Astrocyte (in vitro differentiated cells and primary cell): ENCODE data around the gene KRT76. TPM values are rescaled to one million over a fixed set of nuclear protein-coding genes. Genes with fewer than 3 reads are reported as not detected.

Source experiments
- DNase-seq: peaks from one replicate; pipeline ENCODE4 v3.0.0-alpha.2; 2010; ENCODE audit warnings: low read depth
- FAIRE-seq: peaks from 2 replicates; lab custom pipeline; 2011; peaks lifted over from hg19 to GRCh38; lab: Jason Lieb, UNC
- H2AFZ ChIP-seq: 2 replicates; pipeline ENCODE4 v1.6.0; 2012; ENCODE audit warnings: low read depth, low read length, inconsistent platforms
- H3K27ac ChIP-seq: 2 replicates; pipeline ENCODE4 v1.5.1; 2011; ENCODE audit warnings: low read depth, low read length, inconsistent platforms
- H3K27me3 ChIP-seq: 2 replicates; pipeline ENCODE4 v1.6.0; 2011; ENCODE audit warnings: low read length, inconsistent platforms; ENCODE audit not compliant: insufficient read depth
- H3K36me3 ChIP-seq: 2 replicates; pipeline ENCODE4 v1.5.1; 2011; ENCODE audit warnings: low read length, inconsistent platforms; ENCODE audit not compliant: insufficient read depth
- H3K4me1 ChIP-seq: 2 replicates; pipeline ENCODE4 v1.5.1; 2011; ENCODE audit warnings: low read length, inconsistent platforms; ENCODE audit not compliant: insufficient read depth
- H3K4me2 ChIP-seq: 2 replicates; pipeline ENCODE4 v1.6.0; 2012; ENCODE audit warnings: low read length, inconsistent platforms
- H3K4me3 ChIP-seq: 2 replicates; pipeline ENCODE4 v1.5.1; 2011; ENCODE audit warnings: low read depth, mild to moderate bottlenecking, low read length, inconsistent platforms; ENCODE audit not compliant: insufficient read depth
- H3K79me2 ChIP-seq: 2 replicates; pipeline ENCODE4 v1.6.0; 2012; ENCODE audit warnings: mild to moderate bottlenecking, low read length, inconsistent platforms; ENCODE audit not compliant: insufficient read depth
- H3K9ac ChIP-seq: 2 replicates; pipeline ENCODE4 v1.6.0; 2012; ENCODE audit warnings: mild to moderate bottlenecking, low read length, inconsistent platforms
- H3K9me3 ChIP-seq: 2 replicates; pipeline ENCODE4 v1.5.1; 2012; ENCODE audit warnings: low read depth, mild to moderate bottlenecking, low read length, inconsistent platforms; ENCODE audit not compliant: insufficient read depth
- H4K20me1 ChIP-seq: 2 replicates; pipeline ENCODE4 v1.6.0; 2012; ENCODE audit warnings: low read length, inconsistent platforms; ENCODE audit not compliant: insufficient read depth
- H3K27ac Mint-ChIP-seq: one replicate; pipeline ENCODE4 v1.8.0; 2021; ENCODE audit warnings: mild to moderate bottlenecking, mixed read lengths; ENCODE audit not compliant: unreplicated experiment
- H3K27me3 Mint-ChIP-seq: one replicate; pipeline ENCODE4 v1.8.0; 2021; ENCODE audit warnings: low read depth, mixed read lengths; ENCODE audit not compliant: unreplicated experiment
- H3K36me3 Mint-ChIP-seq: one replicate; pipeline ENCODE4 v1.8.0; 2021; ENCODE audit warnings: low read depth, mixed read lengths; ENCODE audit not compliant: unreplicated experiment
- H3K4me1 Mint-ChIP-seq: one replicate; pipeline ENCODE4 v1.8.0; 2021; ENCODE audit warnings: low read depth, mixed read lengths; ENCODE audit not compliant: unreplicated experiment
- H3K4me3 Mint-ChIP-seq: one replicate; pipeline ENCODE4 v1.8.0; 2021; ENCODE audit warnings: mild to moderate bottlenecking, moderate library complexity, mixed read lengths; ENCODE audit not compliant: unreplicated experiment
- H3K9me3 Mint-ChIP-seq: one replicate; pipeline ENCODE4 v1.8.0; 2021; ENCODE audit warnings: mild to moderate bottlenecking, mixed read lengths; ENCODE audit not compliant: unreplicated experiment
- EZH2 ChIP-seq: IDR thresholded peaks from 2 replicates; pipeline ENCODE4 v1.6.1; 2012; ENCODE audit warnings: mild to moderate bottlenecking, low read length, inconsistent platforms; ENCODE audit not compliant: insufficient read depth
- total RNA-seq: library from RNA; stranded (reverse); gene quantifications from 2 replicates; pipeline ENCODE4 v1.2.1, GENCODE V29; 2021
- TF ChIP-seq, protein P1 (sequence below): IDR thresholded peaks from 2 replicates; pipeline ENCODE4 v1.5.1; 2011; ENCODE audit warnings: low read depth, mild to moderate bottlenecking, inconsistent platforms, low read length, moderate library complexity; ENCODE audit not compliant: insufficient read depth

Gene KRT76
- total RNA-seq, 1 donor from 2014 or later: not detected

DNA sequence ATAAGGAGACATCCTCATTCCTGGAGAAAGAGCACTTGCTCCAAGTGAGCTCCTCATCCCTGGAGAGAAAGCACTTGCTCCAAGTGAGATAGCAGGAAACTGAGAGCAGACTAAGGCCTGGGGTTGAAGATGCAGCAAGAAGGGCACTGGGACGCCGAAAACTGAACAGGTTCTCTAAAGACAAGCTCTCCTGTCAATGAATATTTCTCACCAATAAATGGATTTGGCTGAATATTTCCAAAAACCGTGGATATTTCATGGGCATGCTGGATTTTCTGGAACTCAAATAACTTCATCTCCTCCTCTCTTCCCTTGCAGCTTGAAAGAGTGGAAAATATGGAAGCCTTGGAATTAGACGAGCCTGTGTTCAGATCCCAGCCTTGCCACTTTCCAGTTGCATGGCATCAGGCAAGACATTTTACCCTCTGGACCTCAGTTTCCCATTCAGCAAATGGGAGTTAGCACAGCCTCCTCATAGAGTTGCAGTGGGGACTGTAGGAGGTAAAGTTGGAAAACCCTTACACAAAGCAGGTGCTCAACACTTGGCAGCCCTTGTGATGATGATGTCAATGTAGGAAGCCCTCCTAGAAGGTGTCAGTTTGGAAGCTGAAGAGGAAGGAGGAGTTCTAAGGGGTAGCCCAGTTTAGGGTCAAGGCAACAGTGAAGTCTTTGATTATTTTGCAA, 4.4 kb upstream of the KRT76 start:
- H3K4me3 Mint-ChIP-seq: no peak overlapping the region
- no peaks in the 10 kb centered on the region for H3K9me3 ChIP-seq
- FAIRE-seq: no peak
- no peak overlapping the region for H3K4me2 ChIP-seq
- H4K20me1 ChIP-seq: no peaks in the 10 kb centered on the region
- H3K27me3 Mint-ChIP-seq: peaks cover 69% of the 10 kb centered on the region
- H3K36me3 ChIP-seq: no peaks in the 10 kb centered on the region
- H3K4me1 ChIP-seq: no peaks in the 10 kb centered on the region
- peaks cover 7% of the 10 kb centered on the region for H3K9me3 Mint-ChIP-seq
- H3K4me1 Mint-ChIP-seq: no peaks in the 10 kb centered on the region
- H3K27me3 ChIP-seq: peaks cover 45% of the 10 kb centered on the region
- no peak overlapping the region for H3K27ac ChIP-seq
- H3K9ac ChIP-seq: no peak overlapping the region
- peaks cover 2% of the 10 kb centered on the region for H3K36me3 Mint-ChIP-seq
- H3K79me2 ChIP-seq: no peaks in the 10 kb centered on the region
- no peak overlapping the region for H3K4me3 ChIP-seq
- TF ChIP-seq EZH2: no peak
- TF ChIP-seq, protein P1, sequence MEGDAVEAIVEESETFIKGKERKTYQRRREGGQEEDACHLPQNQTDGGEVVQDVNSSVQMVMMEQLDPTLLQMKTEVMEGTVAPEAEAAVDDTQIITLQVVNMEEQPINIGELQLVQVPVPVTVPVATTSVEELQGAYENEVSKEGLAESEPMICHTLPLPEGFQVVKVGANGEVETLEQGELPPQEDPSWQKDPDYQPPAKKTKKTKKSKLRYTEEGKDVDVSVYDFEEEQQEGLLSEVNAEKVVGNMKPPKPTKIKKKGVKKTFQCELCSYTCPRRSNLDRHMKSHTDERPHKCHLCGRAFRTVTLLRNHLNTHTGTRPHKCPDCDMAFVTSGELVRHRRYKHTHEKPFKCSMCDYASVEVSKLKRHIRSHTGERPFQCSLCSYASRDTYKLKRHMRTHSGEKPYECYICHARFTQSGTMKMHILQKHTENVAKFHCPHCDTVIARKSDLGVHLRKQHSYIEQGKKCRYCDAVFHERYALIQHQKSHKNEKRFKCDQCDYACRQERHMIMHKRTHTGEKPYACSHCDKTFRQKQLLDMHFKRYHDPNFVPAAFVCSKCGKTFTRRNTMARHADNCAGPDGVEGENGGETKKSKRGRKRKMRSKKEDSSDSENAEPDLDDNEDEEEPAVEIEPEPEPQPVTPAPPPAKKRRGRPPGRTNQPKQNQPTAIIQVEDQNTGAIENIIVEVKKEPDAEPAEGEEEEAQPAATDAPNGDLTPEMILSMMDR: no peak
- no peak for DNase-seq
- H3K27ac Mint-ChIP-seq: no peak overlapping the region
- no peak overlapping the region for H2AFZ ChIP-seq

DNA sequence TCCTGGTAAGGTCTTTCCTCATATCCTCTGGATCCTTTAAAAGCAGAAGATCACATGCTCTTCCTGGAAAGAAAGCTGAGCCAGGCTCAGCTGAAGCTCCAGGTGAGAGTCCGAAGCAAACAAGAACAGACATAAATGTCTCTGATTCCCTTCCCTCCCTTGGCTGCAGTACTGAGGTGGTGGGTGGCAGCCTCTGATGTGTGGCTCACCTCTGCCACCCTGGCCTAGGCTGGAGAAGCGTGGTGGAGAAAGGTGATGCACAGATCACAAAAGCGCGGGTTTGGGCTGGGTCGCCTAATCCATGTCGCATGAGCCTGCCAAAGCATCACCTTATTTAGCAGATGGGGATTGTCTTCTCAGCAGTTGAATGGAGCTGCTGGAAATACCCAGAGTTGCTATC, 2.8 kb upstream of the KRT76 start:
- no peaks in the 10 kb centered on the region for H3K9me3 ChIP-seq
- H3K9ac ChIP-seq: no peak overlapping the region
- no peak overlapping the region for H2AFZ ChIP-seq
- no peak overlapping the region for H3K4me3 Mint-ChIP-seq
- H3K27ac ChIP-seq: no peak overlapping the region
- H3K4me1 Mint-ChIP-seq: no peaks in the 10 kb centered on the region
- H3K4me2 ChIP-seq: no peak overlapping the region
- H3K9me3 Mint-ChIP-seq: peaks cover 2% of the 10 kb centered on the region
- peaks cover under 1% of the 10 kb centered on the region for H3K36me3 Mint-ChIP-seq
- no peaks in the 10 kb centered on the region for H4K20me1 ChIP-seq
- peaks cover 42% of the 10 kb centered on the region for H3K27me3 ChIP-seq
- TF ChIP-seq EZH2: no peak
- TF ChIP-seq, protein P1: no peak
- DNase-seq (no peak), FAIRE-seq (no peak)
- H3K4me1 ChIP-seq: no peaks in the 10 kb centered on the region
- H3K79me2 ChIP-seq: no peaks in the 10 kb centered on the region
- peaks cover 74% of the 10 kb centered on the region for H3K27me3 Mint-ChIP-seq
- H3K36me3 ChIP-seq: no peaks in the 10 kb centered on the region
- no peak overlapping the region for H3K4me3 ChIP-seq
- no peak overlapping the region for H3K27ac Mint-ChIP-seq

DNA sequence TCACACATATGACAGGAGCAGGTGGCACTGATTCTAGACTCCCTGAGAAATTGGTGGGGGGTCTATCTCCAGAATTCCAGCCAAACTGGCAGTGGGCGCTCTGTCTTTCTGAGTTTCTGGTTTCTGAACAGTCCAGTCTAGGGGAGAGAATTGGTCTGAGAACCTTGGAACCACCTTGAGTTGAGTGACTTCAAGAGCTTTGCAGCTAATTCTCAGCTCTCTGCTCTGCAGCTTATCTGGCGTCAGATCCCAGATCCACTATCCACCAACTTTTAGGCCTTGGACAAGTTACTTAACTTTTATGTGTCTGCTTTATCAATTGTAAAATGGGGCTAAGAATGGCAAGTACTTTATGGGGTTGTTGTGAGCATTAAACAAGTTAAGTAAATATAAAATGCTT, 1.7 kb upstream of the KRT76 start:
- Mint-ChIP-seq H3K4me3 (no peak overlapping the region), H3K4me1 (no peaks in the 10 kb centered on the region), H3K9me3 (peaks cover 2% of the 10 kb centered on the region), H3K27me3 (peaks cover 71% of the 10 kb centered on the region), H3K27ac (no peak overlapping the region), H3K36me3 (no peaks in the 10 kb centered on the region)
- no peak for DNase-seq
- Histone ChIP-seq H3K4me3 (no peak overlapping the region), H3K9me3 (no peaks in the 10 kb centered on the region), H3K79me2 (no peaks in the 10 kb centered on the region), H3K27me3 (peaks cover 42% of the 10 kb centered on the region), H3K36me3 (no peaks in the 10 kb centered on the region), H4K20me1 (no peaks in the 10 kb centered on the region), H3K27ac (no peak overlapping the region), H3K4me2 (no peak overlapping the region), H2AFZ (no peak overlapping the region), H3K9ac (no peak overlapping the region), H3K4me1 (no peaks in the 10 kb centered on the region)
- no peak for TF ChIP-seq EZH2
- TF ChIP-seq, protein P1: no peak
- FAIRE-seq: no peak
